Breast epithelium (tissue), 3 donors: ENCODE measurements around the gene IL37.

Experiments used
- POLR2A ChIP-seq: fragments of 450-650 bp; IDR thresholded peaks from one replicate; pipeline ENCODE4 v1.6.1; 2016; ENCODE audit warnings: antibody characterized with exemption, mild to moderate bottlenecking, moderate library complexity
- POLR2AphosphoS5 ChIP-seq, 3 donors: sonication (generic); formaldehyde crosslinking; IDR thresholded peaks; one replicate each; pipeline ENCODE4 v1.6.1; 2017; ENCODE audit warnings: antibody characterized with exemption in 3 of 3
- TF ChIP-seq, protein P1 (sequence below), 3 donors: fragments of 450-650 bp; IDR thresholded peaks; one replicate each; pipeline ENCODE4 v1.5.1; 2016 to 2017; ENCODE audit warnings: antibody characterized with exemption in 3 of 3, mild to moderate bottlenecking in 3 of 3, moderate library complexity in 3 of 3

DNA sequence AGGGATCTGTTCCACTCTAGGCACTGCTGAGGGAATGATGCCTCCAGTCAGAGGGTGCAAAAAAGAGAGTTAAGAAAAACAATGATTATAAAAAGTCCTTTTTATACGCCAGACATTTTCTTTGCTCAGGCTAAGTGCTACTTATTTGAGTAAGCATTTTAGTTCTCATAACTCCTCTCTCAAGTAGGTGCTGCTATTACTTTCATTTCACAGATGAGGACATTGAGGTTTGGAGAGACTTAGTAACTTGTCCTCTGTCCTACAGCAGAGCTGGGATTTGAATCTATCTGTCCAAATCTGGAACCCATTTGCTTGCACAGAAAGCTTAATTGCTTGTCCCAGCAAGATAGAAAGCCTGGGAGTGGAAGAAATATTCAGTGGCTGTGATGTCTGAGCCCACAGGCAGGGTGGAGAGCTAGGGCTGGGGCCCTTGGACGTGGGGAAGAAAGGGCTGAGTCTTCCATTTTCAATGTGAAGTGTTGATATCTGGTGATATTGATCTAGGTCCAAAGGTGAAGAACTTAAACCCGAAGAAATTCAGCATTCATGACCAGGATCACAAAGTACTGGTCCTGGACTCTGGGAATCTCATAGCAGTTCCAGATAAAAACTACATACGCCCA is 5.8 kb downstream of the IL37 start:
- TF ChIP-seq, protein P1, sequence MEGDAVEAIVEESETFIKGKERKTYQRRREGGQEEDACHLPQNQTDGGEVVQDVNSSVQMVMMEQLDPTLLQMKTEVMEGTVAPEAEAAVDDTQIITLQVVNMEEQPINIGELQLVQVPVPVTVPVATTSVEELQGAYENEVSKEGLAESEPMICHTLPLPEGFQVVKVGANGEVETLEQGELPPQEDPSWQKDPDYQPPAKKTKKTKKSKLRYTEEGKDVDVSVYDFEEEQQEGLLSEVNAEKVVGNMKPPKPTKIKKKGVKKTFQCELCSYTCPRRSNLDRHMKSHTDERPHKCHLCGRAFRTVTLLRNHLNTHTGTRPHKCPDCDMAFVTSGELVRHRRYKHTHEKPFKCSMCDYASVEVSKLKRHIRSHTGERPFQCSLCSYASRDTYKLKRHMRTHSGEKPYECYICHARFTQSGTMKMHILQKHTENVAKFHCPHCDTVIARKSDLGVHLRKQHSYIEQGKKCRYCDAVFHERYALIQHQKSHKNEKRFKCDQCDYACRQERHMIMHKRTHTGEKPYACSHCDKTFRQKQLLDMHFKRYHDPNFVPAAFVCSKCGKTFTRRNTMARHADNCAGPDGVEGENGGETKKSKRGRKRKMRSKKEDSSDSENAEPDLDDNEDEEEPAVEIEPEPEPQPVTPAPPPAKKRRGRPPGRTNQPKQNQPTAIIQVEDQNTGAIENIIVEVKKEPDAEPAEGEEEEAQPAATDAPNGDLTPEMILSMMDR (IDR thresholded peaks at IDR 0.05): no peak
- TF ChIP-seq POLR2AphosphoS5 (IDR thresholded peaks at IDR 0.05) (no peak), POLR2A (no peak)
